Activated T-cell treated with anti-CD3 and anti-CD28 coated beads for 48 hours (primary cell): Measurements from ENCODE around the gene PDS5B.
"Not testable (repeated sequence)": the region's sequence is repeated elsewhere in the genome, so short reads cannot be mapped to it uniquely, and the experiment has no call there.

Experiments used
- DNase-seq: peaks from one replicate; pipeline ENCODE4 v3.0.0-alpha.2; 2020; ENCODE audit warnings: low read depth

PDS5B gene

GRCh38 chr13:32657309-32657708, 71.1 kb downstream of the PDS5B start:
- DNase-seq, result no peak

- DNase-seq, result no peak
Measured at GRCh38 chr13:32659736-32660135, 73.5 kb downstream of the PDS5B start.

- no peak for DNase-seq
Measured at GRCh38 chr13:32660227-32660626, 74.0 kb downstream of the PDS5B start.

- DNase-seq, result no peak
Measured at GRCh38 chr13:32661685-32662084, 75.4 kb downstream of the PDS5B start.

GRCh38 chr13:32663660-32664059, 77.4 kb downstream of the PDS5B start:
- no peak for DNase-seq

- DNase-seq, result no peak
Measured at GRCh38 chr13:32666990-32667571, 80.8 kb downstream of the PDS5B start.

GRCh38 chr13:32669030-32669646, 82.9 kb downstream of the PDS5B start:
- no peak for DNase-seq

GRCh38 chr13:32674503-32674902, 88.3 kb downstream of the PDS5B start:
- no peak for DNase-seq

GRCh38 chr13:32676242-32676641, 90.0 kb downstream of the PDS5B start:
- no peak for DNase-seq

GRCh38 chr13:32682130-32682529, 95.9 kb downstream of the PDS5B start:
- DNase-seq, result no peak

GRCh38 chr13:32682740-32683139, 96.5 kb downstream of the PDS5B start:
- DNase-seq, result no peak

GRCh38 chr13:32687275-32687674, 101.0 kb downstream of the PDS5B start:
- DNase-seq, result no peak

GRCh38 chr13:32695602-32696250, 109.5 kb downstream of the PDS5B start:
- no peak for DNase-seq

- DNase-seq, result no peak
Measured at GRCh38 chr13:32707471-32707870, 121.2 kb downstream of the PDS5B start.

- no peak for DNase-seq
Measured at GRCh38 chr13:32713397-32713796, 127.1 kb downstream of the PDS5B start.

- DNase-seq, result not testable (repeated sequence)
Measured at GRCh38 chr13:32716201-32716600, 129.9 kb downstream of the PDS5B start.

GRCh38 chr13:32720026-32720425, 133.8 kb downstream of the PDS5B start:
- no peak for DNase-seq

- DNase-seq, result not testable (repeated sequence)
Measured at GRCh38 chr13:32721131-32722034, 135.1 kb downstream of the PDS5B start.

GRCh38 chr13:32722340-32722739, 136.1 kb downstream of the PDS5B start:
- no peak for DNase-seq

- no peak for DNase-seq
Measured at GRCh38 chr13:32723987-32724386, 137.7 kb downstream of the PDS5B start.

GRCh38 chr13:32726374-32727037, 140.3 kb downstream of the PDS5B start:
- DNase-seq, result no peak

- DNase-seq, result no peak
Measured at GRCh38 chr13:32728327-32728726, 142.1 kb downstream of the PDS5B start.
